RWPE1 (cell line): ENCODE results near the gene FIS1.
A peak's percentile ranks its signal among the peaks of the same experiment; 100 is the strongest.
"Not testable (repeated sequence)": the region's sequence is repeated elsewhere in the genome, so short reads cannot be mapped to it uniquely, and the experiment has no call there.

ENCODE experiments used
- CTCF ChIA-PET: fragments of 350-600 bp; sonication (Branson Sonifier 250); formaldehyde crosslinking; extraction: SDS; loops from one replicate; lab custom pipeline; 2021; lab: Yijun Ruan, JAX
- POLR2A ChIA-PET: fragments of 400-600 bp; formaldehyde crosslinking; extraction: SDS; loops from one replicate; lab custom pipeline; 2020; ENCODE audit warnings: antibody characterized with exemption; ENCODE audit not compliant: low non-redundant PET; lab: Yijun Ruan, JAX
- DNase-seq: peaks from one replicate; pipeline ENCODE4 v3.0.0; 2012; ENCODE audit warnings: low spot score
- H3K27ac ChIP-seq: fragments of 450-650 bp; 2 replicates; pipeline ENCODE4 v1.5.1; 2017
- TF ChIP-seq, protein P1 (sequence below): fragments of 450-650 bp; conservative IDR thresholded peaks from 2 replicates; pipeline ENCODE4 v1.5.1; 2017; ENCODE audit warnings: low read depth, mild to moderate bottlenecking

The FIS1 gene

DNA sequence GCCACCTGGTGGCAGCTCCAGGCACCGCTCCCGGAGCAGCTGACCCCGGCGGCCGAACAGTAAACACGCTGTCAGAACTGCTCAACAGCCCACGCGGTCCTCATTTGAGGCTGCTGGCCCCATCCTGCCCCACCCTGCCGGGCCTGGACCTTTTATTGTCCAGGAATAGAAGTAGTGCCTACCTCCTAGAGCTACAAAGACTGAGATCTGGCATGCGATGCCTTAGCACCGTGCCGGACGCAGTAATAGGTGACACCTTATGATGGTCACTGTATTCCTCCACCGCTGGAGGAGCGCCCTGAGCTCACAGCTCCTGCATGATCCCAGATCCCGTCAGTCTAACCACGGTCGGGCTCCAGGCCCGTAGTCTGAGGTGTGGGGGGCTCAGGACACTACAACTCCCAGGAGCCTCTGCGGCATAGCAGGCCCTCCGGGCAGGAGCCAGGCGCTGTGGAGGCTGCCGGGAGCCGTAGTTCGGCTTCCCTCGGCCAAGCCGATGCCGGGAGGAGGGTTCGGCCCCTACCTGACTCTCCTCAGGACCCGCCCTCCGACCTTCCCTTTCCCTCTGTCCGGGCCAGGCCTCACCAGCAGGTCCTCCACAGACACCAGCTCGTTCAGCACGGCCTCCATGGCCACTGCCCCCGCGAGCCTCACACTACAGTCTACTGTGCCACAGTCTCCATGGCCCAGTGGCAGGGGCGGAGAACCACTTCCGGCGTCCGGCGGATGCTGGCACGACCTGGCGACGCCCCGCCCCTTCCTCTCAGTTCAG, at the start of gene FIS1:
Gene FIS1, minus strand, starts transcription at position 707 of the 772 bp plus-strand sequence. Its CDS starts 77 bp downstream, at position 630.
- POLR2A ChIA-PET: interaction anchor here (0.9 to 1.0 kb wide), 2 partner anchors 27 to 355 kb away, joined by 3 to 6 read pairs; partner anchors contain the start of genes PLOD3, UFSP1 and ZNHIT1
- CTCF ChIA-PET: interaction anchor here (0.5 to 3.0 kb wide), 17 partner anchors 9 to 350 kb away, joined by 3 to 20 read pairs (median 4); partner anchors contain the start of genes PLOD3 and ZNHIT1
- peak within 1 kb of the TSS; percentile 90 for H3K27ac ChIP-seq
- TF ChIP-seq, protein P1, sequence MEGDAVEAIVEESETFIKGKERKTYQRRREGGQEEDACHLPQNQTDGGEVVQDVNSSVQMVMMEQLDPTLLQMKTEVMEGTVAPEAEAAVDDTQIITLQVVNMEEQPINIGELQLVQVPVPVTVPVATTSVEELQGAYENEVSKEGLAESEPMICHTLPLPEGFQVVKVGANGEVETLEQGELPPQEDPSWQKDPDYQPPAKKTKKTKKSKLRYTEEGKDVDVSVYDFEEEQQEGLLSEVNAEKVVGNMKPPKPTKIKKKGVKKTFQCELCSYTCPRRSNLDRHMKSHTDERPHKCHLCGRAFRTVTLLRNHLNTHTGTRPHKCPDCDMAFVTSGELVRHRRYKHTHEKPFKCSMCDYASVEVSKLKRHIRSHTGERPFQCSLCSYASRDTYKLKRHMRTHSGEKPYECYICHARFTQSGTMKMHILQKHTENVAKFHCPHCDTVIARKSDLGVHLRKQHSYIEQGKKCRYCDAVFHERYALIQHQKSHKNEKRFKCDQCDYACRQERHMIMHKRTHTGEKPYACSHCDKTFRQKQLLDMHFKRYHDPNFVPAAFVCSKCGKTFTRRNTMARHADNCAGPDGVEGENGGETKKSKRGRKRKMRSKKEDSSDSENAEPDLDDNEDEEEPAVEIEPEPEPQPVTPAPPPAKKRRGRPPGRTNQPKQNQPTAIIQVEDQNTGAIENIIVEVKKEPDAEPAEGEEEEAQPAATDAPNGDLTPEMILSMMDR: peak; percentile 98
- peak; percentile 85 for DNase-seq

DNA sequence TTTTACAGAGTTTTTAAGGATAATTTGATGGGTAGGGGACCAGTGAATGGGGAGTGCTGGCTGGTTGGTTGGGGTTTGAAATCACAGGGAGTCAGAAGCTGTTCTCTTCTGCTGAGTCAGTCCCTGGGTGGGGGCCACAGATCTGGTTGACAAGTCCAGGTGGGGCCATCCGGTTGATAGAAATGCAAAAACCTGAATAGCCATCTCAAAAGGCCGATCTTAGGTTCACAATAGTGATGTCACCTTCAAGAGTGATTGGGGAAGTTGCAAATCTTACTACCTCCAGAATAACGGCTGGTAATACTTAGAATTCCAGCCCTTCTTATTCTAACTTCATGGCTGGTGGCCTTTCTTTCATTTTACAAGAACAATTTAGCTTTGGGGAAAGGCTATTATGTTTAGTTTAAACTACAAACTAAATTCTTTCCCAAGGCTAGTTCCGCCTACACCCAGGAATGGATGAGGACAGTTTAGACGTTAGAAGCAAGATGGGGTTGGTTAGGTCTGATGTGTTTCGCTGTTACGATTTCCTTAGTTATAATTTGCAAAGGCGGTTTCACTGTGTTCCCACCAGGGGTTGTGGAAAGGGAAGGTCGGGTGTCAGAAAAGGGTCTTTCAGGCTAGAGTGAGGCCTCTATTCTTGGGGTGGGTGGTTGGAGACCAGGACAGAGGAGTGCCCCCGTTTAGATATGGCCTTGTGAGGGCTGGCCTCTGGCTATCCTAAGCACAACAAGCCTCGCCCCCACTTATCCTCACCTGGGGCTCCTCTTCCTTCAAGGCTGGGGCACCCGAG, 49.4 kb upstream of the FIS1 start:
- POLR2A ChIA-PET: no interaction called here
- TF ChIP-seq, protein P1: no peak
- no peak overlapping the region for H3K27ac ChIP-seq
- no peak for DNase-seq
- CTCF ChIA-PET: no interaction called here

DNA sequence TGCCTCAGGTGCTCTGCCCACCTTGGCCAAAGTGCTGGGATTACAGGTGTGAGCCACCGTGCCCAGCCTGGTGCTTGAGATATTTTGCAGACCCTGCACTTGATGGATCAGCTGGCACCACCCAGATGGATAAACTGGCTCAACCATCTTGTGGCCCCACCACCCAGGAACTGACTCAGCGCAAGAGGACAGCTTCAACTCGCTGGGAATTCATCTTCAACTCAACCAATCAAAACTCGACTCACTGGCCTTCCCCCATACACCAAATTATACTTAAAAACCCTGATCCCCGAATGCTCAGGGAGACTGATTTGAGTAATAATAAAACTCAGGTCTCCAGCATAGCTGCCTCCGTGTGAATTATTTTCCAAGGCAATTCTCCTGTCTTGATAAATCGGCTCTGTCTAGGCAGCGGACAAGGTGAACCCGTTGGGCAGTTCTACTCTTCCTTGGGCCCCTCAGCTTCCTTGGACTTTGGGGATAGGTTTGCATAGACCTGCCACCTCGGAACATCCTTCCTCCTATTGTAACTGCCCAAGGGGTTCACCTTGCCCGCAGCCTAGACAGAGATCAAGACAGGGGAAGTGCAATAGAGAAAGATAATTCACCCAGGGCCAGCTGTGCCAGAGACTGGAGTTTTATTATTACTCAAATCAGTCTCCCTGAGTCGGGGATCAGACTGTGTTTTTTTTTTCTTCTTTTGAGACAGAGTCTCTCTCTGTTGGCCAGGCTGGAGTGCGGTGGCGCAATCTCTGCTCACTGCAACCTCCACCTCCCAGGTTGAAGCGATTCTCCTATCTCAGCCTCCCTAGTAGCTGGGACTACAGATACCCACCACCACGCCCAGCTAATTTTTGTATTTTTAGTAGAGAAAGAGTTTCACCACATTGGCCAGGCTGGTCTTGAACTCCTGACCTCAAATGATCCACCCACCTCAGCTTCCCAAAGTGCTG, 48.5 kb upstream of the FIS1 start:
- POLR2A ChIA-PET, DNase-seq, H3K27ac ChIP-seq: not testable (repeated sequence)
- CTCF ChIA-PET: interaction anchor here (0.6 kb wide), 1 partner anchor 14 kb away, joined by 5 read pairs; no protein-coding TSS in a partner anchor

DNA sequence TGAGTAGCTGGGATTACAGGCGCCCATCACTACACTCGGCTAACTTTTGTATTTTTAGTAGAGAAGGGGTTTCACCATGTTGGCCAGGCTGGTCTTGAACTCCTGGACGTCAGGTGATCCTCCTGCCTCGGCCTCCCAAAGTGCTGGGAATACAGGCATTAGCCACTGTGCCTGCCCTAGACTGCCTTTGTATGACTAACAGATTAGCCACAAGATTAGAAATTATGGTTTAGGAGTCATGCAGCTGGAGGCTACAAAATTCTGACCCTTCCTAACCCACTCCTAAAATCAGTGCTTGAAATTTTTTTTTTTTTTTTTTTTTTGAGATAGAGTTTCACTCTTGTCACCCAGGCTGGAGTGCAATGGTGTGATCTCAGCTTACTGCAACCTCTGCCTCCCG, 47.7 kb upstream of the FIS1 start:
- CTCF ChIA-PET: interaction anchor here (0.7 kb wide), 1 partner anchor 15 kb away, joined by 4 read pairs; no protein-coding TSS in a partner anchor
- POLR2A ChIA-PET: not testable (repeated sequence)

DNA sequence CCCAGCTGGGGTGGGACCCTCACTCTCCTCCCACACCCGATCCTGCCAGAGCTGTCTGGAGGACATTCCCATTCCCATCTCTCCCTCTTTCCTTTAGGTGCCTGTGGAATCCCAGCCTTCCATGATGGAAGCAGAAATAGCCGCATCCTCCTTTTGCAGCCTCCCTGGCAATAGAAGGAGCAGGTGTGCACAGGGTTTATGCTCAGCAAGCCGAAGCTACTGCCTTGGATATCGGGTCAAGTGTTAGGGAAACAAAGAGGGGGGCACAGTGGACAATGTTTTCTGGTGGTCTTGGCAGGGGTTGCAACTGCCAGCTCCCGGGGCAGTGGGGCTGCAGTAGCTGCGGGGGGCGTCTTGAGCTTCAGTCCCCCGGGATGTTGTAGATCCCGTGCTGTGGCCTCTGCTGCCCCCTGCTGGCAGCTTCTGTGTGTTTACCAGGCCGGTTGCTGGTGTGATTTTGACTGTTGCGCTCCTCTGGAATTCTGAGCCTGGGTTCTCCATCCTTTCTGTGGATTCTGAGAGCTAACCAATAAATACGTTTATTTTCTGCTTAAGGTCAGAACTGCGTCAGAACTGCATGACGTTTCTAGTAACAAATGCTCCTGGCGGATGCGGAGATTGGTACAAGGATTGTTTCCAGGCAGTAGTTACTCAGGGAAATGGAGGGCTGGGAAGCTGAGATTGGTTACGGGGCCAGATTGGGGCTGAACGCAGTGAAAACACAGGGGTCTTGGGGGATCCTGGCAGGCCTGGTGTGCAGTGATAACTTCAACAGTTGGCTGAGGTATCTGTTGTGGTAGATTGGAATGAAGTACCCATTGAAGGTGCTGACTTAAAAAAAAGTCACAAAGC, 45.5 kb upstream of the FIS1 start:
- CTCF ChIA-PET: interaction anchor here (0.5 to 0.9 kb wide), 6 partner anchors 37 to 1314 kb away, joined by 3 to 7 read pairs (median 3); partner anchors contain the start of gene AZGP1
- H3K27ac ChIP-seq, POLR2A ChIA-PET: not testable (repeated sequence)

More for the DNA sequence above, 47.7 kb upstream of the FIS1 start:
- not testable (repeated sequence) for H3K27ac ChIP-seq, DNase-seq

DNA sequence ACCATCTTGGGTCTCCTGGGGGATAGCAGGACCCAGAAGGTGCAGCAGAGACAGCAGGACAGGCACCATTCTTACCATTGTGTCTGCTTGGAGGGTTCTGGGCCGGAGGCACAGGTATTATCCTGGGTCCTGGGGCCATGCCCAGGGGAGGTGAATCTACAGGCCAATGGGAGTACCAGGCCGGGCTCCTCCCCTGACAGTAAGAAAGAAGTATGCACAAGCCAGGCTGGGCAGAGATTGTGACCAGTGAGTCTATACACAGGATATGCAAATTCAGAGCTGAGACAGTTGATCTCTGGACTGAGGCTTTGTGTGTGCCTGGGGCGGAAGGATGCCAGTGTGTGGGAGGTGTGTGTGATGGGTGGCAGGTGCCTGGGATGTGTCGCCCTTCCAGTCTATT, 44.8 kb upstream of the FIS1 start:
- CTCF ChIA-PET, DNase-seq, H3K27ac ChIP-seq, POLR2A ChIA-PET: not testable (repeated sequence)

More for the DNA sequence above, 45.5 kb upstream of the FIS1 start:
- DNase-seq: not testable (repeated sequence)
- TF ChIP-seq, protein P1: peak; percentile 94

DNA sequence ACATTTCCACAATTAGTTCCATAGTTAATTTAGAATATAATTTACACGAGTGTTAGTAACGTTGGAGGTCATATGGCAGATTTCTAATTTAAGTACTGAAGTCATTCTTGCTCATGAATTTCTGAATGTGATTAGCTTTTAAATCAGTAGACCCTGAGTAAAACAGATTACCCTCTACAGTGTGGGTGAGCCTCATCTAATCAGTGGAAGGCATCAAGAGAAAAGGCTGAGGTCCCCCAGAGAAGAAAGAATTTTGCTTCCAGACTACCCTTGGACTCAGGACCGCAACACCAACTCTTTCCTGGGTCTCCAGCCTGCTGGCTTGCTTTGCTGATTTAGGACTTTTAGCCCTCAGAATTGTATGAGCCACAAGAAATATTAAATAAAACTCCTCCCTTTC, 43.6 kb upstream of the FIS1 start:
- no peak overlapping the region for H3K27ac ChIP-seq
- DNase-seq: no peak
- TF ChIP-seq, protein P1: no peak
- ChIA-PET CTCF (no interaction called here), POLR2A (no interaction called here)
